ENCODE results near the gene SH2D5. TPM values are rescaled to one million over a fixed set of nuclear protein-coding genes. Genes with fewer than 3 reads are reported as not detected.

Gene SH2D5
- total RNA-seq, 1 experiment from 2014 or later: 7.1 TPM

- TF ChIP-seq CTCF (conservative IDR thresholded peaks at IDR 0.05; ENCODE audit: low read depth, low read length) (no peak), EZH2 (IDR thresholded peaks at IDR 0.05; ENCODE audit: low read length, unreplicated experiment) (no peak), EZH2phosphoT487 (IDR thresholded peaks at IDR 0.05; ENCODE audit: borderline replicate concordance, low read length) (no peak)
- Histone ChIP-seq H2AFZ (ENCODE audit: low read length) (no peak overlapping the region), H3K4me3 (ENCODE audit: low read length) (no peak overlapping the region), H3K27me3 (ENCODE audit: low read length) (no peaks in the 10 kb centered on the region), H3K9me3 (ENCODE audit: low read length) (no peaks in the 10 kb centered on the region), H3K27ac (ENCODE audit: low read length) (peak overlapping the region; percentile 78; the same call in 1 of the 2 replicates), H3K4me1 (ENCODE audit: insufficient read depth, low read length) (peaks cover 22% of the 10 kb centered on the region), H4K20me1 (ENCODE audit: low read length) (no peaks in the 10 kb centered on the region), H3K79me2 (ENCODE audit: low read length) (no peaks in the 10 kb centered on the region), H3K9ac (ENCODE audit: low read length) (peak overlapping the region; percentile 73; the same call in 1 of the 2 replicates), H3K36me3 (ENCODE audit: low read depth, low read length) (no peaks in the 10 kb centered on the region), H3K9me2 (replicated peaks; ENCODE audit: low read length) (no peaks in the 10 kb centered on the region), H3F3A (ENCODE audit: low read length, unreplicated experiment) (no peaks in the 10 kb centered on the region), H3K4me2 (ENCODE audit: low read length) (peak overlapping the region; percentile 91; the same call in 1 of the 2 replicates)
- no TSS peak for BruUV-seq (replicated peaks)
- DNase-seq (no peak), ATAC-seq (no peak)
- ChIA-PET POLR2A (ENCODE audit: unreplicated experiment) (no interaction called here), CTCF (interaction anchor here (0.6 to 1.3 kb wide), 2 partner anchors 36 to 490 kb away, joined by 3 to 10 read pairs; no protein-coding TSS in a partner anchor)
- intact Hi-C loops (cut with micrococcal nuclease): loop anchor here (2.0 to 10.0 kb wide), 4 partner anchors 35 to 287 kb away; partner anchors contain the start of genes HP1BP3 and SH2D5
These were observed 34.9 kb downstream of the SH2D5 start for GRCh38 chr1:20697563-20697962.

DNA sequence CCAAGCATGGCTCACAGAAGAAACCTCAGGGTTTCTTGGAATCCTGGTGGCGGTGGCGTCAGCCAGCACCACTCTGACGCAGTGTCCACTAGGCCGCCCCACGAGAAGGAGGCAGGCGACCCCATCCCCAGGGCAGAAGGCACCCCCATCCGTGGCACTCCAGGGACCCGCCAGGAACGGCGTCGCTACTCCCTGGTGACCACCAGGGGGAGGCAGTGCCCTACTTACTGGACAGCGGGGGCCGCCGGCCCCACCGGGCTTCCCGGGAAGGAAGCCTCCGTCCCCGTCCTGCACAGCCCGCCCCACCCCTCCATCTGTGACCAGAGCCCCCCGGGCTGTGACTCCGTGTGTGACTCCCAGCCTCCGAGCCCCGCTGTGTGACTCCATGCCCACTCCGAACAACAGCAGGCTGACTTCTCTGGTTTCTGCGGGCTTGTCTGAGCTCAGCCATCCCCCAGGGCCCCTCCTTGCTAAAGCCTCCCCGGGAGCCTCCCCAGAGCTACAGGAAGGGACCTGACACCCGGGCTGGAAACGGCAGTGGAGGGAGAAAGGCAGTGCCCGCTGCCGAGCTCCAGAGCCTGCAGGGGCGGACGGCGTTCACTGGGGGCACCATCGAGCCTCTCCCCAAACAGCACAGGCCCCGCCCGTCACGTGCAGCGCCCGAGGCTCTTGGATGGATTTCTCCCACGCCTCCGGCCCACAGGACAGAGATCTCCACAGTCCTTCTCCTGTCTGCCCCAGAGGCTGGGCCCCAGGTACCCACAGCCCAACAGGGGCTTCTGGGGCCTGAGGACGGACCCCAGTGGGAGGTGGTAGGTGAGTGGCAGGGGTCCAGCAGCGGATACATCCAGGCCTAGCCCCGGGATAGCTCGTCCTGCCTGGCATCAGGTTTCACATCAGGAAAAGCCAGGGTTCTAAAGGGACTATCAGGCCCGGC, 35.8 kb downstream of the SH2D5 start:
- Histone ChIP-seq H3K27me3 (ENCODE audit: low read length) (no peaks in the 10 kb centered on the region), H3K27ac (ENCODE audit: low read length) (peak overlapping the region; percentile 78), H3K79me2 (ENCODE audit: low read length) (no peaks in the 10 kb centered on the region), H3F3A (ENCODE audit: low read length, unreplicated experiment) (no peaks in the 10 kb centered on the region), H3K9ac (ENCODE audit: low read length) (peak overlapping the region; percentile 73), H3K9me3 (ENCODE audit: low read length) (no peaks in the 10 kb centered on the region), H4K20me1 (ENCODE audit: low read length) (no peaks in the 10 kb centered on the region), H3K36me3 (ENCODE audit: low read depth, low read length) (no peaks in the 10 kb centered on the region), H2AFZ (ENCODE audit: low read length) (peak overlapping the region; percentile 94), H3K4me3 (ENCODE audit: low read length) (peak overlapping the region; percentile 72), H3K4me1 (ENCODE audit: insufficient read depth, low read length) (peaks cover 22% of the 10 kb centered on the region), H3K4me2 (ENCODE audit: low read length) (peak overlapping the region; percentile 91), H3K9me2 (replicated peaks; ENCODE audit: low read length) (no peaks in the 10 kb centered on the region)
- peak; percentile 89 for DNase-seq
- no peak for TF ChIP-seq EZH2 (IDR thresholded peaks at IDR 0.05; ENCODE audit: low read length, unreplicated experiment)
- TF ChIP-seq CTCF (conservative IDR thresholded peaks at IDR 0.05; ENCODE audit: low read depth, low read length): peak; percentile 80
- BruUV-seq (replicated peaks): no TSS peak
- CTCF ChIA-PET: interaction anchor here (0.5 to 1.3 kb wide), 13 partner anchors 21 to 536 kb away, joined by 3 to 22 read pairs (median 4); partner anchors contain the start of genes HP1BP3, KIF17 and SH2D5
- intact Hi-C loops (cut with micrococcal nuclease): loop anchor here (1.0 to 10.0 kb wide), 5 partner anchors 36 to 499 kb away; partner anchors contain the start of genes HP1BP3 and SH2D5
- POLR2A ChIA-PET (ENCODE audit: unreplicated experiment): interaction anchor here (0.6 to 0.7 kb wide), 2 partner anchors 65 to 649 kb away, joined by 3 to 4 read pairs; no protein-coding TSS in a partner anchor
- ATAC-seq: peak; percentile 91
